Central memory CD8-positive, alpha-beta T cell (primary cell): ENCODE measurements around the gene OGDH.

Source experiments
- ATAC-seq: fragments of 150-1000 bp; cut with Tn5 transposase; replicated peaks from 2 replicates; pipeline ENCODE4 v1.10.0; 2022; ENCODE audit warnings: mild to moderate bottlenecking, moderate FRiP score, moderate number of reproducible peaks; ENCODE audit not compliant: poor library complexity, severe bottlenecking; ENCODE audit errors: extremely low read depth
- DNase-seq, 2 donors: peaks; one replicate each; pipeline ENCODE4 v3.0.0; 2021; ENCODE audit warnings: low spot score in 2 of 2
- H3K27ac Mint-ChIP-seq: one replicate; pipeline ENCODE4 v1.8.0; 2022; ENCODE audit warnings: low read depth, mild to moderate bottlenecking, moderate library complexity, mixed read lengths
- H3K27me3 Mint-ChIP-seq: one replicate; pipeline ENCODE4 v1.8.0; 2022; ENCODE audit warnings: mixed read lengths
- H3K36me3 Mint-ChIP-seq: one replicate; pipeline ENCODE4 v1.8.0; 2022; ENCODE audit warnings: mild to moderate bottlenecking, moderate library complexity, mixed read lengths; ENCODE audit not compliant: insufficient read depth
- H3K4me1 Mint-ChIP-seq: one replicate; pipeline ENCODE4 v1.8.0; 2022; ENCODE audit warnings: mixed read lengths
- H3K4me3 Mint-ChIP-seq: one replicate; pipeline ENCODE4 v1.8.0; 2022; ENCODE audit warnings: mild to moderate bottlenecking, moderate library complexity, mixed read lengths
- H3K9me3 Mint-ChIP-seq: one replicate; pipeline ENCODE4 v1.8.0; 2022; ENCODE audit warnings: mixed read lengths

OGDH gene

GRCh38 chr7:44755698-44756627 lies 149.5 kb downstream of the OGDH start:
- Mint-ChIP-seq H3K27ac (no peak overlapping the region), H3K4me1 (peaks cover 24% of the 10 kb centered on the region), H3K9me3 (no peaks in the 10 kb centered on the region), H3K36me3 (peaks cover 4% of the 10 kb centered on the region), H3K4me3 (no peak overlapping the region), H3K27me3 (no peaks in the 10 kb centered on the region)
- DNase-seq (no peak), ATAC-seq (no peak)

DNA sequence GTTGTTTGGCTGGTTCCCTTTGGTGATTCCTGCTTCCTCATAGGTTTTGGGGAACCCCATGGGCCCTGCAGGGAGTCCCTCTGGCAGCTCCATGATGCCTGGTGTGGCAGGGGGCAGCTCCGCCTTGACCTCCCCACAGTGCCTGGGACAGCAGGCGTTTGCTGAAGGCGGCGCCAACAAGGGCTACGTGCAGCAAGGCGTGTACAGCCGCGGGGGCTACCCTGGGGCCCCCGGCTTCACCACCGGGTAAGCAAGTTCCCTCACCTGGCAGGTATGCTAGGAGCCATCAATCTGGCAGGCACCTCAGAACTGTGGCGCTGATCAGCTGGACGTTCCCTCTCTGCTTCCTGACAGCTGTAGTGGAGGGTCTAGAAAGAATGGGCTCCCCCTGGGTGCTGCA lies 150.5 kb downstream of the OGDH start:
- H3K4me3 Mint-ChIP-seq, result no peak overlapping the region
- H3K27me3 Mint-ChIP-seq, result no peaks in the 10 kb centered on the region
- no peak overlapping the region for H3K27ac Mint-ChIP-seq
- ATAC-seq (no peak), DNase-seq (no peak)
- H3K36me3 Mint-ChIP-seq, result peaks cover 7% of the 10 kb centered on the region
- H3K4me1 Mint-ChIP-seq, result peaks cover 18% of the 10 kb centered on the region
- H3K9me3 Mint-ChIP-seq, result no peaks in the 10 kb centered on the region

GRCh38 chr7:44757311-44757710 lies 150.9 kb downstream of the OGDH start:
- no peaks in the 10 kb centered on the region for H3K9me3 Mint-ChIP-seq
- no peak overlapping the region for H3K27ac Mint-ChIP-seq
- peaks cover 8% of the 10 kb centered on the region for H3K36me3 Mint-ChIP-seq
- peaks cover 17% of the 10 kb centered on the region for H3K4me1 Mint-ChIP-seq
- no peak overlapping the region for H3K4me3 Mint-ChIP-seq
- DNase-seq (no peak), ATAC-seq (no peak)
- no peaks in the 10 kb centered on the region for H3K27me3 Mint-ChIP-seq

DNA sequence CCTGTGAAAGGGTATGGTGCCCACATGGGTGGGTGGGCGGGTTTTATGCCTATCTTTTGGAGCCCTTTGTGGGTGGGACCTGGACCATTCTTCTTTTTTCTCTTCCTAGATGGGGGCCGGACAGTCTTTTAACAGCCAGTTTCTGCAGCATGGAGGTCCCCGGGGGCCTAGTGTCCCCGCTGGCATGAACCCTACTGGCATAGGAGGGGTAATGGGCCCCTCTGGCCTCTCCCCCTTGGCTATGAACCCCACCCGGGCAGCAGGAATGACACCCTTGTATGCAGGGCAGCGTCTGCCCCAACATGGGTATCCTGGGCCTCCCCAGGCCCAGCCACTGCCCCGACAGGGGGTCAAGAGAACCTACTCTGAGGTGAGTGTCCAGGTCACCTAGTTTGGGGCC lies 151.3 kb downstream of the OGDH start:
- ATAC-seq (no peak), DNase-seq (no peak)
- no peak overlapping the region for H3K27ac Mint-ChIP-seq
- H3K36me3 Mint-ChIP-seq, result peaks cover 9% of the 10 kb centered on the region
- H3K4me1 Mint-ChIP-seq, result peaks cover 13% of the 10 kb centered on the region
- H3K4me3 Mint-ChIP-seq, result no peak overlapping the region
- no peaks in the 10 kb centered on the region for H3K27me3 Mint-ChIP-seq
- H3K9me3 Mint-ChIP-seq, result no peaks in the 10 kb centered on the region
